ENCODE measurements around the gene ACOXL.
"Not testable (repeated sequence)": the region's sequence is repeated elsewhere in the genome, so short reads cannot be mapped to it uniquely, and the experiment has no call there.

ACOXL gene

GRCh38 chr2:111066062-111066593, 333.8 kb downstream of the ACOXL start:
- no peak for DNase-seq (ENCODE audit: low spot score)

- DNase-seq (ENCODE audit: low spot score): peak; percentile 52
These were observed 336.2 kb downstream of the ACOXL start for GRCh38 chr2:111068435-111069058.

- no peak for DNase-seq (ENCODE audit: low spot score)
These were observed 337.3 kb downstream of the ACOXL start for GRCh38 chr2:111069722-111070121.

- peak; percentile 93 for DNase-seq (ENCODE audit: low spot score)
These were observed 339.3 kb downstream of the ACOXL start for GRCh38 chr2:111071600-111072171.

- DNase-seq (ENCODE audit: low spot score): peak; percentile 79
These were observed 340.0 kb downstream of the ACOXL start for GRCh38 chr2:111072220-111072871.

GRCh38 chr2:111082659-111083058, 350.3 kb downstream of the ACOXL start:
- not testable (repeated sequence) for DNase-seq (ENCODE audit: low spot score)

- no peak for DNase-seq (ENCODE audit: low spot score)
These were observed 359.4 kb downstream of the ACOXL start for GRCh38 chr2:111091811-111092211.

GRCh38 chr2:111094691-111095090, 362.3 kb downstream of the ACOXL start:
- no peak for DNase-seq (ENCODE audit: low spot score)

GRCh38 chr2:111095434-111095833, 363.1 kb downstream of the ACOXL start:
- no peak for DNase-seq (ENCODE audit: low spot score)

GRCh38 chr2:111099402-111099801, 367.0 kb downstream of the ACOXL start:
- no peak for DNase-seq (ENCODE audit: low spot score)

GRCh38 chr2:111100087-111100764, 367.9 kb downstream of the ACOXL start:
- no peak for DNase-seq (ENCODE audit: low spot score)

- peak; percentile 91 for DNase-seq (ENCODE audit: low spot score)
These were observed 368.4 kb downstream of the ACOXL start for GRCh38 chr2:111100765-111101162.

GRCh38 chr2:111101592-111101991, 369.2 kb downstream of the ACOXL start:
- peak; percentile 7 for DNase-seq (ENCODE audit: low spot score)

- no peak for DNase-seq (ENCODE audit: low spot score)
These were observed 369.8 kb downstream of the ACOXL start for GRCh38 chr2:111102216-111102615.

GRCh38 chr2:111105926-111106325, 373.6 kb downstream of the ACOXL start:
- DNase-seq (ENCODE audit: low spot score): no peak

GRCh38 chr2:111106706-111107105, 374.3 kb downstream of the ACOXL start:
- DNase-seq (ENCODE audit: low spot score): peak; percentile 11

- DNase-seq (ENCODE audit: low spot score): peak; percentile 6
These were observed 376.4 kb downstream of the ACOXL start for GRCh38 chr2:111108745-111109271.

- DNase-seq (ENCODE audit: low spot score): no peak
These were observed 378.9 kb downstream of the ACOXL start for GRCh38 chr2:111111101-111111755.

- DNase-seq (ENCODE audit: low spot score): no peak
These were observed 381.5 kb downstream of the ACOXL start for GRCh38 chr2:111113838-111114237.

- no peak for DNase-seq (ENCODE audit: low spot score)
These were observed 383.8 kb downstream of the ACOXL start for GRCh38 chr2:111116011-111116746.
